ENCODE data around the gene PLLP. TPM values are rescaled to one million over a fixed set of nuclear protein-coding genes. Genes with fewer than 3 reads are reported as not detected.

Gene PLLP
- total RNA-seq, 1 donor from 2014 or later = not detected

- Mint-ChIP-seq H3K27ac (ENCODE audit: unreplicated experiment) (no peak overlapping the region), H3K4me1 (ENCODE audit: low read depth, unreplicated experiment) (no peaks in the 10 kb centered on the region), H3K4me3 (ENCODE audit: unreplicated experiment) (no peak overlapping the region), H3K36me3 (ENCODE audit: unreplicated experiment) (peaks cover 4% of the 10 kb centered on the region), H3K27me3 (ENCODE audit: unreplicated experiment) (no peaks in the 10 kb centered on the region), H3K9me3 (ENCODE audit: unreplicated experiment) (no peaks in the 10 kb centered on the region)
- no peak for TF ChIP-seq CTCF (IDR thresholded peaks at IDR 0.05; ENCODE audit: partially characterized antibody, unreplicated experiment)
- no peak for DNase-seq
These were observed 59.7 kb downstream of the PLLP start for GRCh38 chr16:57224651-57225335.

GRCh38 chr16:57223057-57223456 lies 61.4 kb downstream of the PLLP start:
- H3K9me3 Mint-ChIP-seq (ENCODE audit: unreplicated experiment) = no peaks in the 10 kb centered on the region
- H3K27ac Mint-ChIP-seq (ENCODE audit: unreplicated experiment) = no peak overlapping the region
- TF ChIP-seq CTCF (IDR thresholded peaks at IDR 0.05; ENCODE audit: partially characterized antibody, unreplicated experiment) = no peak
- peaks cover 8% of the 10 kb centered on the region for H3K36me3 Mint-ChIP-seq (ENCODE audit: unreplicated experiment)
- no peak overlapping the region for H3K4me3 Mint-ChIP-seq (ENCODE audit: unreplicated experiment)
- H3K4me1 Mint-ChIP-seq (ENCODE audit: low read depth, unreplicated experiment) = no peaks in the 10 kb centered on the region
- DNase-seq = no peak
- H3K27me3 Mint-ChIP-seq (ENCODE audit: unreplicated experiment) = no peaks in the 10 kb centered on the region

- no peak for DNase-seq
- Mint-ChIP-seq H3K9me3 (ENCODE audit: unreplicated experiment) (no peaks in the 10 kb centered on the region), H3K36me3 (ENCODE audit: unreplicated experiment) (peaks cover 13% of the 10 kb centered on the region), H3K4me3 (ENCODE audit: unreplicated experiment) (no peak overlapping the region), H3K4me1 (ENCODE audit: low read depth, unreplicated experiment) (no peaks in the 10 kb centered on the region), H3K27me3 (ENCODE audit: unreplicated experiment) (no peaks in the 10 kb centered on the region), H3K27ac (ENCODE audit: unreplicated experiment) (no peak overlapping the region)
- no peak for TF ChIP-seq CTCF (IDR thresholded peaks at IDR 0.05; ENCODE audit: partially characterized antibody, unreplicated experiment)
These were observed 67.5 kb downstream of the PLLP start for GRCh38 chr16:57216968-57217367.

- DNase-seq = no peak
- Mint-ChIP-seq H3K27ac (ENCODE audit: unreplicated experiment) (no peak overlapping the region), H3K4me1 (ENCODE audit: low read depth, unreplicated experiment) (no peaks in the 10 kb centered on the region), H3K4me3 (ENCODE audit: unreplicated experiment) (no peak overlapping the region), H3K36me3 (ENCODE audit: unreplicated experiment) (peaks cover 9% of the 10 kb centered on the region), H3K27me3 (ENCODE audit: unreplicated experiment) (no peaks in the 10 kb centered on the region), H3K9me3 (ENCODE audit: unreplicated experiment) (no peaks in the 10 kb centered on the region)
- no peak for TF ChIP-seq CTCF (IDR thresholded peaks at IDR 0.05; ENCODE audit: partially characterized antibody, unreplicated experiment)
These were observed 71.0 kb downstream of the PLLP start for GRCh38 chr16:57213462-57213861.

- Mint-ChIP-seq H3K9me3 (ENCODE audit: unreplicated experiment) (no peaks in the 10 kb centered on the region), H3K4me3 (ENCODE audit: unreplicated experiment) (no peak overlapping the region), H3K27me3 (ENCODE audit: unreplicated experiment) (no peaks in the 10 kb centered on the region), H3K27ac (ENCODE audit: unreplicated experiment) (no peak overlapping the region), H3K4me1 (ENCODE audit: low read depth, unreplicated experiment) (no peaks in the 10 kb centered on the region), H3K36me3 (ENCODE audit: unreplicated experiment) (no peaks in the 10 kb centered on the region)
- no peak for TF ChIP-seq CTCF (IDR thresholded peaks at IDR 0.05; ENCODE audit: partially characterized antibody, unreplicated experiment)
- DNase-seq = no peak
These were observed 74.7 kb downstream of the PLLP start for GRCh38 chr16:57209780-57210179.
